Astrocyte of the spinal cord (primary cell): ENCODE results near the gene MED25.

Experiments
- DNase-seq: peaks from one replicate; pipeline ENCODE4 v3.0.0; 2011; ENCODE audit warnings: low read depth, low spot score
- H3K4me3 ChIP-seq: 2 replicates; pipeline ENCODE4 v1.5.1; 2011; ENCODE audit warnings: low read depth, mild to moderate bottlenecking, low read length, moderate library complexity
- in situ Hi-C: cut with HindIII; loops from 2 replicates; pipeline ENCODE4 v1.10.0; 2017; ENCODE audit warnings: low sequenced_read_pairs
- TF ChIP-seq, protein P1 (sequence below): IDR thresholded peaks from 2 replicates; pipeline ENCODE4 v1.5.1; 2012; ENCODE audit warnings: low read depth, mild to moderate bottlenecking, low read length, inconsistent platforms

Gene MED25

DNA sequence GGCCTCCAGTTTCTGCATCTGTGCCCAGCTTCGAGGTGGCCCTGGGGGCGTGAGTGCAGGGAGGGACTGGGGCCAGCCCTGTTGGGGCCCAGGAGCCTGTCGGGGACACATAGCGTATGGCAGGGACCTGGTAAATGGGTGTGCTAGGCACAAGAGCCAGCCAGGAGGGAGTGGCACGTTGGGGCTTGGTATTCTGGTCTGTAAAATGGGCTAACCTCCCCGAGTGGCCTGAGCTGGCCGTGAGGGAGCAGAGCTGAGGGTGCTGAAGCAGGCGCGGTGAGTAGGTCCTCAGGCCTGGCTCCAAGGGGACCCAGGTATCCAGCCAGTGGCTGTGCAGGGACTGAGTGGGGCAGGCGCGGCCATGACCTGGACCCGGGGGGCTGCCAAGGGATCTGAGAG, 37.2 kb downstream of the MED25 start:
- no peak for DNase-seq
- in situ Hi-C loops, result no loop called here
- TF ChIP-seq, protein P1, sequence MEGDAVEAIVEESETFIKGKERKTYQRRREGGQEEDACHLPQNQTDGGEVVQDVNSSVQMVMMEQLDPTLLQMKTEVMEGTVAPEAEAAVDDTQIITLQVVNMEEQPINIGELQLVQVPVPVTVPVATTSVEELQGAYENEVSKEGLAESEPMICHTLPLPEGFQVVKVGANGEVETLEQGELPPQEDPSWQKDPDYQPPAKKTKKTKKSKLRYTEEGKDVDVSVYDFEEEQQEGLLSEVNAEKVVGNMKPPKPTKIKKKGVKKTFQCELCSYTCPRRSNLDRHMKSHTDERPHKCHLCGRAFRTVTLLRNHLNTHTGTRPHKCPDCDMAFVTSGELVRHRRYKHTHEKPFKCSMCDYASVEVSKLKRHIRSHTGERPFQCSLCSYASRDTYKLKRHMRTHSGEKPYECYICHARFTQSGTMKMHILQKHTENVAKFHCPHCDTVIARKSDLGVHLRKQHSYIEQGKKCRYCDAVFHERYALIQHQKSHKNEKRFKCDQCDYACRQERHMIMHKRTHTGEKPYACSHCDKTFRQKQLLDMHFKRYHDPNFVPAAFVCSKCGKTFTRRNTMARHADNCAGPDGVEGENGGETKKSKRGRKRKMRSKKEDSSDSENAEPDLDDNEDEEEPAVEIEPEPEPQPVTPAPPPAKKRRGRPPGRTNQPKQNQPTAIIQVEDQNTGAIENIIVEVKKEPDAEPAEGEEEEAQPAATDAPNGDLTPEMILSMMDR, result no peak
- H3K4me3 ChIP-seq, result no peak overlapping the region

DNA sequence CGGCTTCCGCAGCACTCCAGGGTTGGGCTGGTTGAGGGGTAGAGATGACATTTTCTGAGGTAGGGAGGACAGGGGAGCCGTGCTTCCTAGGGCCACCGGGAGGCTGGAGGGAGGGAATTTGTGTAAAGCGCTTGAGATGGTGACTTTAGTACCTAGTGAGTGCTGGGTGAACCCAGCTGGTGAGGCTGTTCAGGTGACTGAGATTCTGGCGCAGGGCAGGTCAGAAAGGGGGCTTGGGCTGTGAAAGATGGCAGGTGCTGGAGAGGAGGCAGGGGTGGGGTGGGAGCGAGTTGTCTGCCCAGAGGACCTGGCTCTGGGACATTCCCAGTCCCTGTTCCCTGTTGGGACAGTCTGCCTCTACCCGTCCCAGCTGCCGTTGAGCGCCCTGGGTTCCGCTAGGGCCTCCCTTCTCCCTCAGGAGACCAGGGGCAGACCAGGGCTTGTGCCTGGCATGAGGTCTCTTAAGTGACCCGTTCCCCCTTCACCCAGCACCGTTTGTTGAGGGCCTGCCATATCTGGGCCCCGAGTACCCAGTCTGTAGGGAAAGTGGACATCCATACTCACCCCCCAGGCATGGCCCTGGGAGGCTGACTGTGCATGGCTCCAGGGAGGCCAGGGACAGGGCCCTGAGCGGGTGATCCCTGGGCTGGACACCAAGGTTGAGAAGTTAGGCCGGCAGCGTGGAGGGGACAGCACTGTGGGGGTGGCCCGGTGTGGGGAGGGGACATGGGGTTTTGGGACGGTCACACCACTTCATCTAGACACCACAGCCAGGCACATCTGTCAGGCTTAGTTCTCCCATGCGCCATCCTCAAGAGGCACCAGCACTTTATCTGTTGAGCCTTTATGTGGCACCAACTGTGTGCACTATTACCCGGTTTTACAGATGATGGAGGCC, 37.8 kb downstream of the MED25 start:
- H3K4me3 ChIP-seq, result no peak overlapping the region
- TF ChIP-seq, protein P1, result no peak
- no peak for DNase-seq
- in situ Hi-C loops, result no loop called here

DNA sequence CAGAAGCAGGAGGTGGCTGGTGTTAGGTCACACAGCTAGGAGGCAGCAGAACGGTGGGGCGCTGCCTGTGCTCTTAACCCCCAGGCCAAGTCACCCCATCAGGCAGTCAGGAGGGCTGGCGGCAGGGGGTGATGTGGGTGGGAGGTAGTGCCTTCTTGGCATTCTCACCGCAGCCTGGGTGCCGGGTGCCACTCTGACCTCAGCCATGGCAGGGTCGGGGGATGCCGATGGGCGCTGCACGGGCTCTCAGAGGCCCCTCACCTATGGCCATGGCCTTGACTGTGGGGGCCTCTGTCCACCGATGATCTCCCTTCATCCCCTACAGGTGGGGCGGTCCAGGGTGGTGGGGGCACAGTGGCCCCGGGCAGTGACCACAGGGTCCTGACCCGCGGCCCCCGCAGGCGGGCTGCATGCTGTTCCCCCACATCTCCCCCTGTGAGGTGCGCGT, 38.5 kb downstream of the MED25 start:
- TF ChIP-seq, protein P1, result no peak
- in situ Hi-C loops, result no loop called here
- no peak overlapping the region for H3K4me3 ChIP-seq
- no peak for DNase-seq

DNA sequence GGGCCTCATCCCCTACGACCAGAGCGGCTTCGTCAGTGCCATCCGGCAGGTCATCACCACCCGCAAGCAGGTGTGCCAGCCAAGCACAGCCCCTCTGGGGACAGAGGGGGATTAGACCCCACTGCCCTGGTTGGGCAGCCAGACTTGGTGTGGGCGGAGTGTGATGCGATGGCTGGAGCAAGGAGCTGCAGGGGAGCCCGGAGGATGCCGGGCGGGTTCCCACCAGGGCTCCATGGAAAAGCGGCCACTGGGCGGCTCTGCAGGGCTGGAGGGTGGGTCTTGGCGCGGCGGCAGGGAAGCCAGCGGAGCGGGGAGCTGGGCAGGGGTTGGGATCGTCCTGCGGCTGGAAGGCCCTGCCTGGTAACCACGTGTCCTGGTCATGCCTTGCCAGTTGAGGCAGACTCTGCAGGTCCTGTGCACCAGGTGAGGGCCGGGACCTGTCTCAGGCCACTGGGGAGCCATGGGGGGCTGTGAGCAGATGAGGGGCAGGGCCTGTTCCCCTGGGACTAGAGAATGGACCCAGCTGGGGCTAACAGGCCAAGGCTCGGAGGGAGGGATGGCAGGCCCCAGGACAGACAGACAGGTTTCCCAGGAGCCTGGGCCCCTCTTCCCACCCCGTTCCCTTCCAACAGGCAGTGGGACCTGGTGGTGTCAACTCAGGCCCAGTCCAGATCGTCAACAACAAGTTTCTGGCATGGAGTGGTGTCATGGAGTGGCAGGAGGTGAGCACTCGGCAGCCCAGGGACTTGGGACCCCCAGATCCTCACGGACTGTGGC, 39.2 kb downstream of the MED25 start:
- in situ Hi-C loops, result no loop called here
- no peak overlapping the region for H3K4me3 ChIP-seq
- no peak for DNase-seq
- TF ChIP-seq, protein P1, result no peak

DNA sequence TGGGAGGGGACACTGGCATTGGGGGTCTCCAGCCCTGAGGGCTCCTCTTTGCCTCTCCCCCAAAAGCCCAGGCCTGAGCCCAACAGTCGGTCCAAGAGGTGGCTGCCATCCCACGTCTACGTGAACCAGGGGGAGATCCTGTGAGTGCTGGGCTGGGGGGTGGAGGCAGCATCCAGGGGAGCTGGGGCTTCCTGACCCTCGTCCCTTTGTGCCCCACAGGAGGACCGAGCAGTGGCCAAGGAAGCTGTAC, 39.7 kb downstream of the MED25 start:
- in situ Hi-C loops, result no loop called here

More for the DNA sequence above, 39.7 kb downstream of the MED25 start:
- DNase-seq, result no peak
- TF ChIP-seq, protein P1, result no peak
- no peak overlapping the region for H3K4me3 ChIP-seq
